Measurements from ENCODE around the gene RPL36A. TPM values are rescaled to one million over a fixed set of nuclear protein-coding genes. Genes with fewer than 3 reads are reported as not detected.

The RPL36A gene
- polyA plus RNA-seq, 1 donor from 2014 or later = 2,145 TPM

GRCh38 chrX:101377547-101377946 is 13.3 kb upstream of the RPL36A start:
- H3K4me1 Mint-ChIP-seq = peaks cover 19 to 33% (median 21%) of the 10 kb centered on the region in 3 donors
- peak overlapping the region in 2 of 4 donors; percentile 24 to 56 for H3K4me3 Mint-ChIP-seq
- peaks cover 2% of the 10 kb centered on the region for H3K36me3 Mint-ChIP-seq
- no peaks in the 10 kb centered on the region for H3K27me3 Mint-ChIP-seq
- no peaks in the 10 kb centered on the region for H3K9me3 Mint-ChIP-seq
- H3K27ac Mint-ChIP-seq = peak overlapping the region; percentile 47 to 55 (median 51)

GRCh38 chrX:101383679-101384205 is 7.1 kb upstream of the RPL36A start:
- Mint-ChIP-seq H3K9me3 (no peaks in the 10 kb centered on the region), H3K27me3 (no peaks in the 10 kb centered on the region), H3K36me3 (no peaks in the 10 kb centered on the region), H3K27ac (peak overlapping the region; percentile 79 to 93 (median 87)), H3K4me3 (peak overlapping the region; percentile 88 to 97 (median 92)), H3K4me1 (peaks cover 18 to 38% (median 29%) of the 10 kb centered on the region in 3 donors)

DNA sequence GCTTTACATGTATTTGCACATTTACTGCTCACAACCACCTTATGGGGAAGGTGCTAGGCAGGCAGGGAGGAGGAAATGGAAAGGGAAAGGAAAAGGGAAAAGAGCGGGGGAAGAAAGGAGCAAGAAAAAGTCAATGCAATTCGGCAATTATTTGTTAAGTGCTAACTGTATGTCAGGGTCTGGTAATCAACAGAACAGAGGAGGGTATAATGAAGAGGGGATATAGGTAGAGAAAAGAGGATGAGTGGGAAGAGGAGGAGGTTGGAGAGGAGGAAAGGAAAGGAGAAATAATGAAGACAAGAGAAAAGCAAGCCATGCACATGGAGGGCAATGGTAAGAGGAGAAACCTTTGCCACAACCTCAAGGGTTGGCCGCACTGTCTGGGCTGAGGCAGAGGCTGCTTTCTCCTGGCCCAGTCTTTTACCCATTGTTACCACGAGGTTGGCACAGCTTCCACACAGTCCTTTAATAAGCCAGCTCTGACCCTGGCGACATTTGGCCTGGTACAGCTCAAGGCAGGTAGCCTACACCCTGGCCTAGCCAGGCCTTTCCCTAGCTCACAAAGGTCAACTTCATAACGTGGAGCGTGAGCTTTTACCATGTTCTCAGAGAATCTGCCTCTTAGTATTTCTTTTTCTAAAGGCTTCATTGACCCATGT is 5.7 kb upstream of the RPL36A start:
- Mint-ChIP-seq H3K27ac (peak overlapping the region; percentile 26 to 97 (median 79)), H3K27me3 (no peaks in the 10 kb centered on the region), H3K4me1 (peaks cover 15 to 31% (median 22%) of the 10 kb centered on the region in 3 donors), H3K9me3 (no peaks in the 10 kb centered on the region), H3K36me3 (no peaks in the 10 kb centered on the region), H3K4me3 (peak overlapping the region; percentile 88 to 97 (median 92))

- H3K4me3 Mint-ChIP-seq = peak within 1 kb of the TSS; percentile 88 to 97 (median 92)
- no peaks in the 10 kb centered on the region for H3K9me3 Mint-ChIP-seq
- H3K27me3 Mint-ChIP-seq = peaks cover 1% of the 10 kb centered on the region
- peaks cover 14 to 31% (median 29%) of the 10 kb centered on the region in 3 donors for H3K4me1 Mint-ChIP-seq
- no peaks in the 10 kb centered on the region for H3K36me3 Mint-ChIP-seq
- H3K27ac Mint-ChIP-seq = peak within 1 kb of the TSS; percentile 26 to 97 (median 79)
These were observed 4.8 kb upstream of the RPL36A start, which contains the start of gene BTK for GRCh38 chrX:101385795-101386541. BTK (minus strand) TSS chrX:101386191; CDS start chrX:101375284, 10,907 bp downstream.

DNA sequence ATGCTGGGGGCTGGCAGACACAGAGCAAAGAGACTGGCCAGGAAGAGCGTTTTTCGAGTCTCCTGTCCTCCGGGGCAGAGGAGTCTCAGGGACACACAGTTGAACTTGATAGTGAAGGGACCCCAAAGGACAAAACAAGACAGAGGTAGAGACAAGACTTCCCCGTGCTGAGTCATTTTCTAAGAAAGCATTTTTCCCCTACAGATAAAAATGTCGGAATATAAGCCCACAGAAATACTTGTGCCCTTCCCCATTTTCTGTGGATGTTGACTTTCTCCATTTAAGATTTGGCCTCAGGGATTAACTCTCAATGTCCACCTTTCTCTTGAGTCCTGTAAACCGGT is 4.3 kb upstream of the RPL36A start:
- Mint-ChIP-seq H3K4me3 (peak overlapping the region; percentile 88 to 97 (median 92)), H3K27me3 (peaks cover 1% of the 10 kb centered on the region), H3K27ac (peak overlapping the region; percentile 26 to 97 (median 79)), H3K36me3 (no peaks in the 10 kb centered on the region), H3K4me1 (peaks cover 14 to 31% (median 29%) of the 10 kb centered on the region in 3 donors), H3K9me3 (no peaks in the 10 kb centered on the region)

- H3K27ac Mint-ChIP-seq = no peak overlapping the region
- H3K36me3 Mint-ChIP-seq = no peaks in the 10 kb centered on the region
- peaks cover 11 to 32% (median 26%) of the 10 kb centered on the region in 3 donors for H3K4me1 Mint-ChIP-seq
- peaks cover 1% of the 10 kb centered on the region for H3K27me3 Mint-ChIP-seq
- no peak overlapping the region for H3K4me3 Mint-ChIP-seq
- no peaks in the 10 kb centered on the region for H3K9me3 Mint-ChIP-seq
These were observed 2.2 kb upstream of the RPL36A start for GRCh38 chrX:101388604-101389003.

GRCh38 chrX:101391831-101392230 is 1.0 kb downstream of the RPL36A start:
- peak overlapping the region; percentile 91 to 98 (median 94) for H3K4me3 Mint-ChIP-seq
- H3K27me3 Mint-ChIP-seq = peaks cover 1% of the 10 kb centered on the region
- H3K4me1 Mint-ChIP-seq = peaks cover 5 to 24% (median 10%) of the 10 kb centered on the region in 3 donors
- H3K9me3 Mint-ChIP-seq = no peaks in the 10 kb centered on the region
- H3K36me3 Mint-ChIP-seq = no peaks in the 10 kb centered on the region
- peak overlapping the region; percentile 86 to 97 (median 96) for H3K27ac Mint-ChIP-seq

GRCh38 chrX:101393530-101394305 is 2.9 kb downstream of the RPL36A start:
- Mint-ChIP-seq H3K27me3 (peaks cover 1% of the 10 kb centered on the region), H3K9me3 (no peaks in the 10 kb centered on the region), H3K27ac (peak overlapping the region in 2 of 3 donors; percentile 41 to 55), H3K4me1 (peaks cover 5 to 24% (median 10%) of the 10 kb centered on the region in 3 donors), H3K4me3 (peak overlapping the region in 1 of 4 donors; percentile 72), H3K36me3 (peaks cover 3% of the 10 kb centered on the region)

DNA sequence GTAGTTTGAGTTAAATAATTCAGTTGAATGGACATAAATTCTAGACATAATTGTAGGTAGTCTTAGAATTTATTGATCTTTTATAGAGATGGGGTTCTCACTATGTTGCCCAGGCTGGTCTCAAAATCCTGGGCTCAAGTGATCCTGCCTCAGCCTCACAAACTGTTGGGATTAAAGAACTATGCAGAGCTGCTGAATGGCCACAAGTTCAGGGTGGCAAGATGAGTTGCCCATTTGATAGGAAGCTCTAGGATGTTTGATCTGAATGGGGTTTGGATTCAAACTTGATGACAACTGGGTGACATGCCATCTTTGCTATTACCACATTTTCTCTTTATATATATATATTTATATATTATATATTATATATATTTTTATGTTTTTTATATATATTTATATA is 3.6 kb downstream of the RPL36A start:
- Mint-ChIP-seq H3K9me3 (peaks cover 0 to under 1% (median 0%) of the 10 kb centered on the region in 3 donors), H3K36me3 (peaks cover 3% of the 10 kb centered on the region), H3K27ac (peak overlapping the region in 1 of 3 donors; percentile 18), H3K4me1 (peaks cover 5 to 24% (median 10%) of the 10 kb centered on the region in 3 donors), H3K4me3 (no peak overlapping the region), H3K27me3 (peaks cover 1% of the 10 kb centered on the region)

GRCh38 chrX:101395789-101396188 is 5.0 kb downstream of the RPL36A start:
- H3K27ac Mint-ChIP-seq = peak overlapping the region in 1 of 3 donors; percentile 6
- peaks cover 0 to 2% (median 0%) of the 10 kb centered on the region in 3 donors for H3K9me3 Mint-ChIP-seq
- H3K27me3 Mint-ChIP-seq = no peaks in the 10 kb centered on the region
- peaks cover 3% of the 10 kb centered on the region for H3K36me3 Mint-ChIP-seq
- H3K4me1 Mint-ChIP-seq = peaks cover 5 to 24% (median 5%) of the 10 kb centered on the region in 3 donors
- no peak overlapping the region for H3K4me3 Mint-ChIP-seq

DNA sequence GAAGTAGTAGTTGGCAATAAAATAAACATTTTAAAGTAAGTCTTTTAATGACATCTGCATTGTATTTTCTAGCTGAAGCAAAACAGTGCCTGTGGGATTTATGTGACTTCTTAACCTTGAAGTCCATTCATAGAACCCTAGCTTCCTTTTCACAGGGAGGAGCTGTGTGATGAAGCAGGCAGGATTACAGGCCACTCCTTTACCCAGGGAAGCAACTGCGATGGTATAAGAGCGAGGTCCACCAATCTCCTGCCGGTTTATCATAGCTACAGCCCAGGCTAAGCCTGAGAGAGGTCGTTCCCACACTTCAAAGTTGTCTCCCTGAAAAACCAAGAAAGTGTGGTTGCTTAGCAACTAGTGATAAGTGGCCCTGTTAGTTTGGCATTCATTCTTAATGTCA is 7.0 kb downstream of the RPL36A start:
- no peak overlapping the region for H3K4me3 Mint-ChIP-seq
- H3K36me3 Mint-ChIP-seq = peaks cover 3% of the 10 kb centered on the region
- peaks cover 2 to 13% (median 4%) of the 10 kb centered on the region in 3 donors for H3K4me1 Mint-ChIP-seq
- H3K27ac Mint-ChIP-seq = no peak overlapping the region
- H3K27me3 Mint-ChIP-seq = no peaks in the 10 kb centered on the region
- H3K9me3 Mint-ChIP-seq = peaks cover 0 to 2% (median 0%) of the 10 kb centered on the region in 3 donors

DNA sequence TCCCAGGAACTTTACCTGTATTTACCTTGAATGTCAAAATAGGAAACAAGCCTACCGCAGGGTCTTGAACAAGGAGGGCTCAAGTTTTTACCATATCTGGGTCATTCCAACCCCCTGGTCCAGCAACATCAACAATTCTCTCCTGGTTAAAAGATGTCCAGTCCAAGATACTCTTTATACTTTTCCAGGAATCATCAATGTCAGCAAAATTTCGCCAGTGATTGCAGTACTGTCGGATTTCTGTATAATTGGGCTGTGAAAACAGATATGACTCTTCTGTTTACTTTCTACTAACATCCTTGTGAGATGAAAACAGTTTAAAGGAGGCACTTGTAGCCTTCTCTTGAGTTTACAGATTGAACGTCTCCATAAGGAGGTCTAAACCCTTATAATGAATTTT is 7.9 kb downstream of the RPL36A start:
- Mint-ChIP-seq H3K4me1 (peaks cover 0 to 8% (median under 1%) of the 10 kb centered on the region in 3 donors), H3K27me3 (no peaks in the 10 kb centered on the region), H3K36me3 (peaks cover 3% of the 10 kb centered on the region), H3K4me3 (no peak overlapping the region), H3K9me3 (peaks cover 0 to 2% (median 0%) of the 10 kb centered on the region in 3 donors), H3K27ac (no peak overlapping the region)

DNA sequence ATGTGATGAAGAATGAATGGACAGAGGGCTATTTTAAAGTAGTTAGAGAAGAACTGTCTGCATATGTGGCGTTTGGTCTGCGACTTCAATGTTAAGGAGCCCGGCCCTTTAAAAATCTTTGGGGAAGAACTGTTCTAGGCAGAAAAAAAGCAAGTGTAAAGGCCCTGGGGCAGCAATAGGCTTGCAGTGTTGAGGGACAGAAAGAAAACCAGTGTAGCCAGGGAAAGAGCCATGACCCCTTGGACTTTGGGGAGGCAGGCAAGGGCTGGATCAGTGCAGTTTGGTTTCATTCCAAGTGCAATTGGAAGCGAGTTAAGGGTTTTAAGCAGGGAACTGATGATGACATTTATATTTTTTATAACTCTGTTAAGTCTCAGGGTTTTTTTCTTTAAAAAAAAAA is 9.0 kb downstream of the RPL36A start:
- Mint-ChIP-seq H3K9me3 (peaks cover 0 to 2% (median 0%) of the 10 kb centered on the region in 3 donors), H3K4me3 (no peak overlapping the region), H3K4me1 (peaks cover 0 to 6% (median 0%) of the 10 kb centered on the region in 3 donors), H3K36me3 (peaks cover 3% of the 10 kb centered on the region), H3K27me3 (no peaks in the 10 kb centered on the region), H3K27ac (no peak overlapping the region)

GRCh38 chrX:101407167-101407747 is 16.4 kb downstream of the RPL36A start:
- Mint-ChIP-seq H3K9me3 (no peaks in the 10 kb centered on the region), H3K4me1 (peaks cover 12 to 24% (median 13%) of the 10 kb centered on the region in 3 donors), H3K4me3 (peak overlapping the region; percentile 76 to 96 (median 92)), H3K27me3 (no peaks in the 10 kb centered on the region), H3K36me3 (peaks cover 4% of the 10 kb centered on the region), H3K27ac (peak overlapping the region; percentile 87 to 99 (median 97))

Measured in IgD-negative memory B cell (primary cell).